HCT116 (cell line): Measurements from ENCODE around the gene CHST11. TPM values are rescaled to one million over a fixed set of nuclear protein-coding genes. Genes with fewer than 3 reads are reported as not detected.

ENCODE experiments used
- ATAC-seq: fragments of 200-7000 bp; cut with Tn5 transposase; 2 replicates; pipeline ENCODE4 v1.9.1; 2020; ENCODE audit warnings: mild to moderate bottlenecking, moderate library complexity
- BruUV-seq: library from RNA; stranded (reverse); fragments of 400-500 nt; replicated peaks from 2 replicates; lab custom pipeline; 2021; lab: Mats Ljungman, UMichigan
- CTCF ChIA-PET: fragments of 300-600 bp; sonication (Branson Sonifier 250); formaldehyde crosslinking; loops from one replicate; lab custom pipeline; 2021; ENCODE audit warnings: antibody characterized with exemption; lab: Charles Lee
- POLR2A ChIA-PET: fragments of 300-600, 350-600 bp; sonication (Branson Sonifier 250); formaldehyde crosslinking; loops from one replicate; lab custom pipeline; 2021; ENCODE audit warnings: antibody characterized with exemption; lab: Charles Lee
- RAD21 ChIA-PET, 2 experiments: fragments of 300-600 bp; sonication (Branson Sonifier 250); formaldehyde crosslinking; loops; one replicate each; lab custom pipeline; 2023; ENCODE audit warnings: low total read pairs in 2 of 2; ENCODE audit not compliant: uncharacterized antibody in 2 of 2, unreplicated experiment in 2 of 2, low non-redundant PET in 1 of 2; lab: Charles Lee
- DNase-seq: peaks from one replicate; pipeline ENCODE4 v3.0.0-alpha.2; 2010; ENCODE audit warnings: low read depth, low spot score
- H2AFZ ChIP-seq: fragments of 200-600 bp; shearing (Covaris generic), sonication (generic); 2 replicates; pipeline ENCODE4 v1.6.1; 2017; ENCODE audit warnings: low read depth, mixed run types, mixed read lengths, antibody characterized with exemption, low read length; ENCODE audit not compliant: poor library complexity, severe bottlenecking
- H3K27ac ChIP-seq: 2 replicates; pipeline ENCODE4 v1.5.1; 2012; ENCODE audit warnings: low read depth, low read length
- H3K27me3 ChIP-seq: fragments of 200-600 bp; sonication (generic); 2 replicates; pipeline ENCODE4 v1.6.1; 2016; ENCODE audit warnings: mixed run types, low read length, mixed read lengths; ENCODE audit not compliant: insufficient read depth
- H3K36me3 ChIP-seq, 2 experiments: fragments of 200-500 bp in 1 of 2; fragments of 200-600 bp in 1 of 2; sonication (Bioruptor generic) in 1 of 2; sonication (generic) in 1 of 2; 2 replicates each; pipeline versions ENCODE4 v1.5.1 to v1.6.1; 2014 to 2016; ENCODE audit warnings: low read length in 2 of 2, inconsistent platforms in 1 of 2, mixed read lengths in 1 of 2, mixed run types in 1 of 2; ENCODE audit not compliant: insufficient read depth in 2 of 2, control insufficient read depth in 1 of 2
- H3K4me1 ChIP-seq, 2 experiments: fragments of 200-600 bp in 1 of 2; sonication (generic) in 1 of 2; 2 replicates each; pipeline versions ENCODE4 v1.5.1 to v1.6.1; 2012 to 2017; ENCODE audit warnings: low read length in 2 of 2, inconsistent platforms in 1 of 2, mild to moderate bottlenecking in 1 of 2, mixed read lengths in 1 of 2, mixed run types in 1 of 2, moderate library complexity in 1 of 2; ENCODE audit not compliant: insufficient read depth in 2 of 2, control insufficient read depth in 1 of 2
- H3K4me2 ChIP-seq: fragments of 200-600 bp; sonication (generic); 2 replicates; pipeline ENCODE4 v1.6.1; 2017; ENCODE audit warnings: mixed run types, low read length, mixed read lengths
- H3K4me3 ChIP-seq, 2 experiments: fragments of 200-600 bp in 1 of 2; sonication (generic) in 1 of 2; replicated peaks in 1 of 2; 2 replicates each; pipeline ENCODE4 v1.5.1; 2011 to 2016; ENCODE audit warnings: low read length in 2 of 2, control low read depth in 1 of 2, low read depth in 1 of 2, mild to moderate bottlenecking in 1 of 2, mixed read lengths in 1 of 2, mixed run types in 1 of 2
- H3K79me2 ChIP-seq: fragments of 200-600 bp; sonication (generic); 2 replicates; pipeline ENCODE4 v1.6.1; 2017; ENCODE audit warnings: mild to moderate bottlenecking, mixed run types, low read length, moderate library complexity, mixed read lengths; ENCODE audit not compliant: insufficient read depth
- H3K9ac ChIP-seq: fragments of 200-600 bp; sonication (generic); 2 replicates; pipeline ENCODE4 v1.6.1; 2016; ENCODE audit warnings: low read length, mixed read lengths
- H3K9me2 ChIP-seq: fragments of 200-600 bp; sonication (generic), shearing (Covaris generic); 2 replicates; pipeline ENCODE4 v1.6.1; 2017; ENCODE audit warnings: mixed run types, mild to moderate bottlenecking, moderate library complexity; ENCODE audit not compliant: insufficient read depth
- H3K9me3 ChIP-seq, 2 experiments: fragments of 200-500 bp in 1 of 2; fragments of 200-600 bp in 1 of 2; sonication (Bioruptor generic) in 1 of 2; sonication (generic) in 1 of 2; 2 replicates each; pipeline ENCODE4 v1.6.1; 2014 to 2017; ENCODE audit warnings: low read length in 2 of 2, mixed read lengths in 2 of 2, inconsistent platforms in 1 of 2, low read depth in 1 of 2, mild to moderate bottlenecking in 1 of 2, mixed run types in 1 of 2, moderate library complexity in 1 of 2; ENCODE audit not compliant: control insufficient read depth in 1 of 2, insufficient read depth in 1 of 2
- H4K20me1 ChIP-seq: fragments of 200-600 bp; sonication (generic), shearing (Covaris generic); 2 replicates; pipeline ENCODE4 v1.6.1; 2017; ENCODE audit warnings: mixed run types, mild to moderate bottlenecking, moderate library complexity; ENCODE audit not compliant: insufficient read depth
- CBX3 ChIP-seq: IDR thresholded peaks from 2 replicates; pipeline ENCODE4 v1.6.1; 2012; ENCODE audit warnings: low read depth
- CEBPB ChIP-seq: IDR thresholded peaks from 2 replicates; pipeline ENCODE4 v1.6.1; 2012; ENCODE audit warnings: low read depth
- EGR1 ChIP-seq: IDR thresholded peaks from 2 replicates; pipeline ENCODE4 v1.6.1; 2012; ENCODE audit warnings: low read depth
- EZH2phosphoT487 ChIP-seq: fragments of 200-600 bp; IDR thresholded peaks from 2 replicates; pipeline ENCODE4 v1.6.1; 2018; ENCODE audit warnings: antibody characterized with exemption, borderline replicate concordance
- JUND ChIP-seq: IDR thresholded peaks from 2 replicates; pipeline ENCODE4 v1.6.1; 2012
- POLR2A ChIP-seq: IDR thresholded peaks from 2 replicates; pipeline ENCODE4 v1.7.0; 2011; ENCODE audit warnings: borderline replicate concordance; ENCODE audit not compliant: insufficient read depth, insufficient read length; ENCODE audit errors: extremely low read depth
- POLR2AphosphoS5 ChIP-seq: IDR thresholded peaks from 2 replicates; pipeline ENCODE4 v1.6.1; 2011; ENCODE audit warnings: mild to moderate bottlenecking, low read depth, low read length, moderate library complexity
- RAD21 ChIP-seq: IDR thresholded peaks from 2 replicates; pipeline ENCODE4 v1.6.1; 2012; ENCODE audit warnings: low read depth, mild to moderate bottlenecking
- SIN3A ChIP-seq: IDR thresholded peaks from 2 replicates; pipeline ENCODE4 v1.6.1; 2012; ENCODE audit warnings: low read depth
- SRF ChIP-seq: IDR thresholded peaks from 2 replicates; pipeline ENCODE4 v1.6.1; 2012; ENCODE audit warnings: low read depth
- TCF7L2 ChIP-seq: IDR thresholded peaks from 2 replicates; pipeline ENCODE4 v1.7.0; 2011; ENCODE audit warnings: borderline replicate concordance, inconsistent platforms; ENCODE audit not compliant: insufficient read depth, insufficient read length; ENCODE audit errors: extremely low read depth
- YY1 ChIP-seq: IDR thresholded peaks from 2 replicates; pipeline ENCODE4 v1.6.1; 2011; ENCODE audit warnings: low read length, low read depth, moderate library complexity, mild to moderate bottlenecking; ENCODE audit not compliant: insufficient replicate concordance; ENCODE audit errors: extremely low read depth
- ZBTB33 ChIP-seq: IDR thresholded peaks from 2 replicates; pipeline ENCODE4 v1.6.1; 2011; ENCODE audit warnings: mild to moderate bottlenecking, low read length, moderate library complexity; ENCODE audit not compliant: insufficient replicate concordance; ENCODE audit errors: extremely low read depth
- ZFX ChIP-seq: fragments of 450-650 bp; IDR thresholded peaks from 2 replicates; pipeline ENCODE4 v1.6.1; 2017
- ZNF274 ChIP-seq: fragments of 200-500 bp; sonication (Bioruptor generic); IDR thresholded peaks from 2 replicates; pipeline ENCODE4 v1.6.1; 2014; ENCODE audit warnings: mild to moderate bottlenecking, low read depth, low read length, inconsistent platforms
- intact Hi-C: fragments of 100-400 bp; cut with micrococcal nuclease; formaldehyde crosslinking; loops from 2 replicates; pipeline ENCODE4 v1.10.0; 2022
- total RNA-seq: library from RNA; stranded (reverse); gene quantifications from one replicate; pipeline ENCODE4 v1.2.1, GENCODE V29; 2021; ENCODE audit not compliant: unreplicated experiment
- TF ChIP-seq, protein P1 (sequence below), 3 experiments: fragments of 200-600 bp in 1 of 3; sonication (generic) in 1 of 3; IDR thresholded peaks in 2 of 3; conservative IDR thresholded peaks in 1 of 3; 2 replicates each; pipeline ENCODE4 v1.5.1; 2012 to 2017; ENCODE audit warnings: low read depth in 2 of 3, low read length in 2 of 3, antibody characterized with exemption in 1 of 3, borderline replicate concordance in 1 of 3, control low read depth in 1 of 3, mild to moderate bottlenecking in 1 of 3, mixed read lengths in 1 of 3, mixed run types in 1 of 3, moderate library complexity in 1 of 3; ENCODE audit not compliant: insufficient read depth in 1 of 3
- TF ChIP-seq, protein P2 (sequence below): IDR thresholded peaks from 2 replicates; pipeline ENCODE4 v1.6.1; 2012

The CHST11 gene
- total RNA-seq, 1 experiment from 2014 or later: 10.1 TPM

- POLR2A ChIA-PET: no interaction called here
- TF ChIP-seq SRF: no peak
- no peak for TF ChIP-seq POLR2AphosphoS5
- no peak for TF ChIP-seq EGR1
- TF ChIP-seq, protein P1, sequence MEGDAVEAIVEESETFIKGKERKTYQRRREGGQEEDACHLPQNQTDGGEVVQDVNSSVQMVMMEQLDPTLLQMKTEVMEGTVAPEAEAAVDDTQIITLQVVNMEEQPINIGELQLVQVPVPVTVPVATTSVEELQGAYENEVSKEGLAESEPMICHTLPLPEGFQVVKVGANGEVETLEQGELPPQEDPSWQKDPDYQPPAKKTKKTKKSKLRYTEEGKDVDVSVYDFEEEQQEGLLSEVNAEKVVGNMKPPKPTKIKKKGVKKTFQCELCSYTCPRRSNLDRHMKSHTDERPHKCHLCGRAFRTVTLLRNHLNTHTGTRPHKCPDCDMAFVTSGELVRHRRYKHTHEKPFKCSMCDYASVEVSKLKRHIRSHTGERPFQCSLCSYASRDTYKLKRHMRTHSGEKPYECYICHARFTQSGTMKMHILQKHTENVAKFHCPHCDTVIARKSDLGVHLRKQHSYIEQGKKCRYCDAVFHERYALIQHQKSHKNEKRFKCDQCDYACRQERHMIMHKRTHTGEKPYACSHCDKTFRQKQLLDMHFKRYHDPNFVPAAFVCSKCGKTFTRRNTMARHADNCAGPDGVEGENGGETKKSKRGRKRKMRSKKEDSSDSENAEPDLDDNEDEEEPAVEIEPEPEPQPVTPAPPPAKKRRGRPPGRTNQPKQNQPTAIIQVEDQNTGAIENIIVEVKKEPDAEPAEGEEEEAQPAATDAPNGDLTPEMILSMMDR (IDR thresholded peaks at IDR 0.05 in 2 of 3, conservative IDR thresholded peaks at IDR 0.05 in 1 of 3; ENCODE audit: borderline replicate concordance in 1 of 3, insufficient read depth in 1 of 3, low read depth in 2 of 3, low read length in 2 of 3): no peak
- no peak for TF ChIP-seq YY1
- TF ChIP-seq EZH2phosphoT487: no peak
- H3K27ac ChIP-seq: no peak overlapping the region
Measured at GRCh38 chr12:104656921-104657320, 200.2 kb downstream of the CHST11 start.

GRCh38 chr12:104657726-104658484 lies 201.2 kb downstream of the CHST11 start:
- Histone ChIP-seq H3K4me2 (no peak overlapping the region), H3K27ac (no peak overlapping the region), H3K79me2 (no peaks in the 10 kb centered on the region), H3K4me1 (no peaks in the 10 kb centered on the region), H3K27me3 (no peaks in the 10 kb centered on the region; the same call in 1 of the 2 replicates), H3K4me3 (no peak overlapping the region), H2AFZ (no peak overlapping the region), H3K36me3 (no peaks in the 10 kb centered on the region), H3K9me2 (no peaks in the 10 kb centered on the region), H3K9ac (no peak overlapping the region), H3K9me3 (no peaks in the 10 kb centered on the region), H4K20me1 (no peaks in the 10 kb centered on the region; the same call in 1 of the 2 replicates)
- RAD21 ChIA-PET: no interaction called here
- CTCF ChIA-PET: no interaction called here
- BruUV-seq: no TSS peak
- no peak for DNase-seq
- POLR2A ChIA-PET: no interaction called here
- no peak for ATAC-seq
- intact Hi-C loops: no loop called here
- TF ChIP-seq SIN3A: no peak
- TF ChIP-seq, protein P2, sequence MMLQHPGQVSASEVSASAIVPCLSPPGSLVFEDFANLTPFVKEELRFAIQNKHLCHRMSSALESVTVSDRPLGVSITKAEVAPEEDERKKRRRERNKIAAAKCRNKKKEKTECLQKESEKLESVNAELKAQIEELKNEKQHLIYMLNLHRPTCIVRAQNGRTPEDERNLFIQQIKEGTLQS: no peak
- TF ChIP-seq EGR1: no peak
- no peak for TF ChIP-seq RAD21
- no peak for TF ChIP-seq ZBTB33
- TF ChIP-seq POLR2AphosphoS5: no peak
- no peak for TF ChIP-seq ZNF274
- no peak for TF ChIP-seq JUND
- TF ChIP-seq TCF7L2: no peak
- TF ChIP-seq ZFX: no peak
- no peak for TF ChIP-seq CEBPB
- TF ChIP-seq CBX3: no peak
- TF ChIP-seq POLR2A: no peak

More at GRCh38 chr12:104656921-104657320, 200.2 kb downstream of the CHST11 start:
- Histone ChIP-seq H3K4me2 (no peak overlapping the region), H3K9me3 (no peaks in the 10 kb centered on the region), H3K79me2 (no peaks in the 10 kb centered on the region), H3K27me3 (no peaks in the 10 kb centered on the region; the same call in 1 of the 2 replicates), H3K36me3 (no peaks in the 10 kb centered on the region), H4K20me1 (no peaks in the 10 kb centered on the region; the same call in 1 of the 2 replicates), H3K4me3 (no peak overlapping the region), H3K9ac (no peak overlapping the region), H3K4me1 (no peaks in the 10 kb centered on the region), H3K9me2 (no peaks in the 10 kb centered on the region), H2AFZ (no peak overlapping the region)
- no TSS peak for BruUV-seq
- intact Hi-C loops: no loop called here
- ATAC-seq (no peak), DNase-seq (no peak)
- RAD21 ChIA-PET: no interaction called here
- CTCF ChIA-PET: no interaction called here
